Ectodermal cell (in vitro differentiated cells): Measurements from ENCODE around the gene GSE1.

Experiments
- H3K27ac ChIP-seq: 2 replicates; pipeline ENCODE4 v1.7.0; 2013; ENCODE audit warnings: mild to moderate bottlenecking, low read depth, low read length; ENCODE audit not compliant: insufficient read depth, poor library complexity, severe bottlenecking
- H3K27me3 ChIP-seq: 2 replicates; pipeline ENCODE4 v1.7.0; 2013; ENCODE audit warnings: mild to moderate bottlenecking, low read length; ENCODE audit not compliant: insufficient read depth, control insufficient read depth, poor library complexity, severe bottlenecking
- H3K36me3 ChIP-seq: one replicate; pipeline ENCODE4 v1.7.0; 2013; ENCODE audit warnings: low read length; ENCODE audit not compliant: control insufficient read depth, insufficient read depth
- H3K4me1 ChIP-seq: one replicate; pipeline ENCODE4 v1.7.0; 2013; ENCODE audit warnings: low read length; ENCODE audit not compliant: control insufficient read depth, insufficient read depth
- H3K4me3 ChIP-seq: 2 replicates; pipeline ENCODE4 v1.7.0; 2013; ENCODE audit warnings: low read depth, low read length, control low read depth; ENCODE audit not compliant: insufficient read depth
- H3K9me3 ChIP-seq: 2 replicates; pipeline ENCODE4 v1.7.0; 2013; ENCODE audit warnings: mild to moderate bottlenecking, low read length, moderate library complexity; ENCODE audit not compliant: control insufficient read depth
- WGBS, 2 experiments: methylation state at CpG; one replicate each; pipeline ENCODE4 v1.1.7; 2013; ENCODE audit warnings: missing lambda C conversion rate in 2 of 2; 5-methylcytosine and 5-hydroxymethylcytosine counted together

GSE1 gene

GRCh38 chr16:85706449-85707034 is 93.4 kb downstream of the GSE1 start:
- Histone ChIP-seq H3K9me3 (no peaks in the 10 kb centered on the region), H3K4me1 (no peaks in the 10 kb centered on the region), H3K36me3 (no peaks in the 10 kb centered on the region), H3K4me3 (no peak overlapping the region), H3K27me3 (no peaks in the 10 kb centered on the region), H3K27ac (no peak overlapping the region)
- WGBS, 2 experiments, result 86 to 87% methylated on average over 11 of the region's 11 CpGs

GRCh38 chr16:85707528-85708095 is 94.5 kb downstream of the GSE1 start:
- Histone ChIP-seq H3K9me3 (peaks cover 4% of the 10 kb centered on the region), H3K36me3 (no peaks in the 10 kb centered on the region), H3K4me3 (no peak overlapping the region), H3K27me3 (no peaks in the 10 kb centered on the region), H3K27ac (no peak overlapping the region), H3K4me1 (peaks cover 2% of the 10 kb centered on the region)
- WGBS, 2 experiments, result 91 to 93% methylated on average over 15 to 16 of the region's 16 CpGs

GRCh38 chr16:85708338-85708737 is 95.2 kb downstream of the GSE1 start:
- Histone ChIP-seq H3K36me3 (no peaks in the 10 kb centered on the region), H3K27me3 (no peaks in the 10 kb centered on the region), H3K9me3 (peaks cover 4% of the 10 kb centered on the region), H3K4me1 (peaks cover 6% of the 10 kb centered on the region), H3K27ac (no peak overlapping the region), H3K4me3 (no peak overlapping the region)
- WGBS, 2 experiments, result 95 to 97% methylated on average over 6 of the region's 6 CpGs

- Histone ChIP-seq H3K27me3 (no peaks in the 10 kb centered on the region), H3K36me3 (no peaks in the 10 kb centered on the region), H3K4me1 (peaks cover 8% of the 10 kb centered on the region), H3K27ac (no peak overlapping the region), H3K9me3 (peaks cover 4% of the 10 kb centered on the region), H3K4me3 (no peak overlapping the region)
- 90 to 91% methylated on average over 53 of the region's 53 CpGs for WGBS, 2 experiments
Observed at GRCh38 chr16:85709766-85710585, 96.9 kb downstream of the GSE1 start.

GRCh38 chr16:85710732-85711131 is 97.6 kb downstream of the GSE1 start:
- Histone ChIP-seq H3K9me3 (peaks cover 4% of the 10 kb centered on the region), H3K4me3 (no peak overlapping the region), H3K27me3 (peaks cover 4% of the 10 kb centered on the region), H3K36me3 (no peaks in the 10 kb centered on the region), H3K4me1 (peaks cover 16% of the 10 kb centered on the region), H3K27ac (no peak overlapping the region)
- 85 to 87% methylated on average over 9 of the region's 9 CpGs for WGBS, 2 experiments

- H3K4me1 ChIP-seq, result peaks cover 29% of the 10 kb centered on the region
- 93 to 96% methylated on average over 6 of the region's 6 CpGs for WGBS, 2 experiments
- H3K9me3 ChIP-seq, result peaks cover 4% of the 10 kb centered on the region
- no peaks in the 10 kb centered on the region for H3K36me3 ChIP-seq
- H3K4me3 ChIP-seq, result no peak overlapping the region
- peak overlapping the region; percentile 18 for H3K27ac ChIP-seq
- H3K27me3 ChIP-seq, result peaks cover 11% of the 10 kb centered on the region
Observed at GRCh38 chr16:85711982-85712587, 99.0 kb downstream of the GSE1 start.

- Histone ChIP-seq H3K27ac (peak overlapping the region; percentile 62), H3K4me1 (peaks cover 34% of the 10 kb centered on the region), H3K27me3 (peaks cover 11% of the 10 kb centered on the region), H3K9me3 (peaks cover 4% of the 10 kb centered on the region), H3K4me3 (no peak overlapping the region), H3K36me3 (no peaks in the 10 kb centered on the region)
- WGBS, 2 experiments, result 50 to 54% methylated on average over 9 of the region's 9 CpGs
Observed at GRCh38 chr16:85712801-85713200, 99.7 kb downstream of the GSE1 start.

GRCh38 chr16:85715169-85716021 is 102.3 kb downstream of the GSE1 start:
- Histone ChIP-seq H3K4me3 (no peak overlapping the region), H3K27me3 (peaks cover 11% of the 10 kb centered on the region), H3K27ac (peak overlapping the region; percentile 4), H3K4me1 (peaks cover 34% of the 10 kb centered on the region), H3K9me3 (peaks cover 4% of the 10 kb centered on the region), H3K36me3 (no peaks in the 10 kb centered on the region)
- 45 to 49% methylated on average over 22 of the region's 22 CpGs for WGBS, 2 experiments

- WGBS, 2 experiments, result 11% methylated on average over 9 of the region's 9 CpGs
- no peak overlapping the region for H3K4me3 ChIP-seq
- peaks cover 34% of the 10 kb centered on the region for H3K4me1 ChIP-seq
- peak overlapping the region; percentile 4 for H3K27ac ChIP-seq
- no peaks in the 10 kb centered on the region for H3K36me3 ChIP-seq
- peaks cover 11% of the 10 kb centered on the region for H3K27me3 ChIP-seq
- peaks cover 4% of the 10 kb centered on the region for H3K9me3 ChIP-seq
Observed at GRCh38 chr16:85716022-85716679, 103.0 kb downstream of the GSE1 start.
